H1 (cell line): ENCODE measurements around the gene YAF2. TPM values are rescaled to one million over a fixed set of nuclear protein-coding genes. Genes with fewer than 3 reads are reported as not detected.

Source experiments
- CTCF ChIA-PET: fragments of 300-600 bp; sonication (Branson Sonifier 250); formaldehyde crosslinking; loops from one replicate; lab custom pipeline; 2021; ENCODE audit not compliant: partially characterized antibody; lab: Charles Lee
- POLR2A ChIA-PET: fragments of 300-600 bp; sonication (Branson Sonifier 250); formaldehyde crosslinking; loops from one replicate; lab custom pipeline; 2021; ENCODE audit warnings: inconsistent platforms; ENCODE audit not compliant: partially characterized antibody; lab: Charles Lee
- DNase-seq, 2 experiments: peaks; one replicate each; pipeline versions ENCODE4 v3.0.0 to v3.0.0-alpha.2; 2010 to 2022; ENCODE audit warnings: low spot score in 2 of 2, low read depth in 1 of 2, mixed read lengths in 1 of 2
- FAIRE-seq: peaks from 2 replicates; lab custom pipeline; 2011; peaks lifted over from hg19 to GRCh38; lab: Jason Lieb, UNC
- H2AFZ ChIP-seq: 2 replicates; pipeline ENCODE4 v1.8.1; 2012; ENCODE audit warnings: low read length, inconsistent platforms
- H2AK5ac ChIP-seq: 2 replicates; pipeline ENCODE4 v1.6.1; 2013; ENCODE audit warnings: low read depth, low read length
- H2BK120ac ChIP-seq: replicated peaks from 2 replicates; pipeline ENCODE3; 2013; ENCODE audit warnings: low read depth, low read length, inconsistent platforms
- H2BK12ac ChIP-seq: 2 replicates; pipeline ENCODE4 v1.6.1; 2013; ENCODE audit warnings: low read depth, low read length
- H2BK15ac ChIP-seq: 2 replicates; pipeline ENCODE4 v1.6.1; 2013; ENCODE audit warnings: low read length
- H2BK20ac ChIP-seq: 2 replicates; pipeline ENCODE4 v1.6.1; 2013; ENCODE audit warnings: low read length
- H2BK5ac ChIP-seq: 2 replicates; pipeline ENCODE4 v1.6.1; 2013; ENCODE audit warnings: low read depth, low read length
- H3K14ac ChIP-seq: 2 replicates; pipeline ENCODE4 v1.6.1; 2013; ENCODE audit warnings: inconsistent platforms; ENCODE audit not compliant: insufficient read length
- H3K18ac ChIP-seq: 2 replicates; pipeline ENCODE4 v1.6.1; 2013; ENCODE audit warnings: low read length; ENCODE audit errors: extremely low read depth
- H3K23ac ChIP-seq: 2 replicates; pipeline ENCODE4 v1.6.1; 2013; ENCODE audit warnings: inconsistent platforms; ENCODE audit not compliant: insufficient read length
- H3K23me2 ChIP-seq: 2 replicates; pipeline ENCODE4 v1.6.1; 2013; ENCODE audit warnings: low read depth, low read length
- H3K27ac ChIP-seq: 2 replicates; pipeline ENCODE4 v1.6.1; 2011; ENCODE audit warnings: low read depth, low read length, inconsistent platforms
- H3K27me3 ChIP-seq, 4 experiments: replicated peaks in 1 of 4; 1 replicate in 1 of 4; 2 replicates in 3 of 4; pipeline versions ENCODE4 v1.6.1 to v1.8.1; 2011 to 2013; ENCODE audit warnings: low read length in 3 of 4, mild to moderate bottlenecking in 3 of 4, inconsistent platforms in 2 of 4, mixed read lengths in 2 of 4, moderate library complexity in 1 of 4; ENCODE audit not compliant: control insufficient read depth in 3 of 4, insufficient read depth in 3 of 4; ENCODE audit errors: extremely low read depth in 1 of 4
- H3K36me3 ChIP-seq, 4 experiments: 2 replicates each; pipeline versions ENCODE4 v1.6.1 to v1.8.1; 2011 to 2013; ENCODE audit warnings: mild to moderate bottlenecking in 4 of 4, low read length in 3 of 4, moderate library complexity in 2 of 4, control low read depth in 1 of 4, inconsistent platforms in 1 of 4; ENCODE audit not compliant: insufficient read depth in 4 of 4, control insufficient read depth in 2 of 4
- H3K4ac ChIP-seq: replicated peaks from 2 replicates; pipeline ENCODE3; 2013; ENCODE audit warnings: low read length, low read depth, mixed read lengths, inconsistent platforms; ENCODE audit not compliant: insufficient read length
- H3K4me1 ChIP-seq, 4 experiments: replicated peaks in 1 of 4; 1 replicate in 1 of 4; 2 replicates in 3 of 4; pipeline versions ENCODE4 v1.6.1 to v1.8.1; 2011 to 2013; ENCODE audit warnings: low read length in 3 of 4, inconsistent platforms in 2 of 4, mixed read lengths in 1 of 4; ENCODE audit not compliant: insufficient read depth in 4 of 4, control insufficient read depth in 3 of 4
- H3K4me2 ChIP-seq, 2 experiments: 2 replicates each; pipeline versions ENCODE4 v1.6.1 to v1.8.1; 2011 to 2013; ENCODE audit warnings: low read depth in 2 of 2, low read length in 2 of 2, control low read depth in 1 of 2, inconsistent platforms in 1 of 2, mild to moderate bottlenecking in 1 of 2; ENCODE audit not compliant: insufficient read depth in 1 of 2
- H3K4me3 ChIP-seq, 4 experiments: fragments of 200-600, 300-600 bp in 1 of 4; sonication (generic), shearing (Covaris generic), sonication (Bioruptor Twin) in 1 of 4; 2 replicates each; pipeline versions ENCODE4 v1.5.1 to v1.8.1; 2011 to 2016; ENCODE audit warnings: low read length in 4 of 4, low read depth in 3 of 4, control low read depth in 2 of 4, inconsistent platforms in 2 of 4, mild to moderate bottlenecking in 2 of 4, mixed read lengths in 1 of 4, moderate library complexity in 1 of 4; ENCODE audit not compliant: insufficient read depth in 2 of 4; ENCODE audit errors: extremely low read depth in 1 of 4
- H3K56ac ChIP-seq: replicated peaks from 2 replicates; pipeline ENCODE3; 2013; ENCODE audit warnings: low read depth, mild to moderate bottlenecking, mixed read lengths, low read length, inconsistent platforms; ENCODE audit not compliant: insufficient read length
- H3K79me1 ChIP-seq: 2 replicates; pipeline ENCODE4 v1.6.1; 2013; ENCODE audit warnings: low read depth, low read length, control low read depth
- H3K79me2 ChIP-seq, 2 experiments: 2 replicates each; pipeline versions ENCODE4 v1.6.1 to v1.8.1; 2012 to 2013; ENCODE audit warnings: low read length in 2 of 2, mild to moderate bottlenecking in 2 of 2, inconsistent platforms in 1 of 2; ENCODE audit not compliant: insufficient read depth in 2 of 2, control insufficient read depth in 1 of 2
- H3K9ac ChIP-seq, 4 experiments: replicated peaks in 1 of 4; 1 replicate in 1 of 4; 2 replicates in 3 of 4; pipeline versions ENCODE4 v1.6.1 to v1.8.1; 2011 to 2013; ENCODE audit warnings: low read depth in 3 of 4, low read length in 3 of 4, control low read depth in 2 of 4, mild to moderate bottlenecking in 2 of 4, moderate library complexity in 2 of 4, inconsistent platforms in 1 of 4; ENCODE audit errors: extremely low read depth in 1 of 4
- H3K9me3 ChIP-seq, 2 experiments: 2 replicates each; pipeline versions ENCODE4 v1.6.1 to v1.8.1; 2012 to 2013; ENCODE audit warnings: mild to moderate bottlenecking in 2 of 2, moderate library complexity in 2 of 2, control low read depth in 1 of 2, inconsistent platforms in 1 of 2, low read depth in 1 of 2, low read length in 1 of 2, mixed read lengths in 1 of 2; ENCODE audit not compliant: insufficient read depth in 2 of 2
- H4K20me1 ChIP-seq, 2 experiments: replicated peaks in 1 of 2; 2 replicates each; pipeline versions ENCODE3 to v1.8.1; 2011 to 2013; ENCODE audit warnings: inconsistent platforms in 2 of 2, low read length in 2 of 2, mild to moderate bottlenecking in 1 of 2; ENCODE audit not compliant: insufficient read depth in 2 of 2, control insufficient read depth in 1 of 2
- H4K5ac ChIP-seq: 2 replicates; pipeline ENCODE4 v1.6.1; 2013; ENCODE audit warnings: low read length, low read depth, mixed read lengths, inconsistent platforms; ENCODE audit not compliant: insufficient read length
- H4K8ac ChIP-seq: 2 replicates; pipeline ENCODE4 v1.8.0; 2013; ENCODE audit warnings: mild to moderate bottlenecking, moderate library complexity, low read length, inconsistent platforms; ENCODE audit not compliant: insufficient read depth; ENCODE audit errors: extremely low read depth
- H4K91ac ChIP-seq: replicated peaks from 2 replicates; pipeline ENCODE3; 2013; ENCODE audit warnings: low read length, mixed read lengths, inconsistent platforms; ENCODE audit not compliant: insufficient read length
- ASH2L ChIP-seq: fragments of 200-600, 300-600 bp; sonication (generic); IDR thresholded peaks from one replicate; pipeline ENCODE4 v1.7.1; 2017; ENCODE audit warnings: low read length
- CTBP2 ChIP-seq: IDR thresholded peaks from 2 replicates; pipeline ENCODE4 v1.7.0; 2011; ENCODE audit warnings: borderline replicate concordance, mild to moderate bottlenecking, moderate library complexity, mixed read lengths, low read length; ENCODE audit not compliant: insufficient read depth, insufficient read length
- CTCF ChIP-seq, 3 experiments: IDR thresholded peaks; 1 replicate in 2 of 3; 2 replicates in 1 of 3; pipeline versions ENCODE4 v1.5.1 to v1.6.1; 2011; ENCODE audit warnings: low read length in 3 of 3, mild to moderate bottlenecking in 3 of 3, inconsistent platforms in 2 of 3, low read depth in 1 of 3, moderate library complexity in 1 of 3; ENCODE audit not compliant: insufficient read depth in 1 of 3; ENCODE audit errors: control extremely low read depth in 1 of 3
- EGR1 ChIP-seq: IDR thresholded peaks from 2 replicates; pipeline ENCODE4 v1.6.1; 2011; ENCODE audit warnings: low read depth, low read length, borderline replicate concordance
- KDM1A ChIP-seq: fragments of 200-600, 300-600 bp; sonication (generic); IDR thresholded peaks from 2 replicates; pipeline ENCODE4 v1.7.1; 2016; ENCODE audit warnings: mild to moderate bottlenecking, low read length, borderline replicate concordance
- POLR2AphosphoS5 ChIP-seq: IDR thresholded peaks from 2 replicates; pipeline ENCODE4 v1.6.1; 2011; ENCODE audit warnings: low read depth, low read length
- RAD21 ChIP-seq, 2 experiments: IDR thresholded peaks in 1 of 2; conservative IDR thresholded peaks in 1 of 2; 2 replicates each; pipeline ENCODE4 v1.6.1; 2011; ENCODE audit warnings: low read depth in 2 of 2, low read length in 2 of 2, improper control_type of control experiment in 1 of 2, inconsistent platforms in 1 of 2, mild to moderate bottlenecking in 1 of 2, moderate library complexity in 1 of 2
- SP1 ChIP-seq: IDR thresholded peaks from 2 replicates; pipeline ENCODE4 v1.6.1; 2011; ENCODE audit warnings: low read depth, low read length
- SUZ12 ChIP-seq: fragments of 200-600 bp; sonication (generic); IDR thresholded peaks from 2 replicates; pipeline ENCODE4 v1.6.1; 2012; ENCODE audit warnings: mild to moderate bottlenecking, inconsistent platforms, low read length, moderate library complexity, mixed read lengths
- WGBS, 2 experiments: shearing (Covaris generic) in 1 of 2; methylation state at CpG; one replicate each; pipeline versions ENCODE4 v1.1.6 to v1.1.7; 2013 to 2015; ENCODE audit warnings: low lambda C conversion rate in 2 of 2, mixed read lengths in 2 of 2, inconsistent platforms in 1 of 2, low coverage in 1 of 2, missing lambda C conversion rate in 1 of 2; ENCODE audit not compliant: insufficient replicate concordance in 2 of 2, insufficient coverage in 1 of 2, insufficient read length in 1 of 2; ENCODE audit errors: extremely low coverage in 1 of 2, missing lambda C conversion rate in 1 of 2; 5-methylcytosine and 5-hydroxymethylcytosine counted together
- polyA plus RNA-seq, 7 experiments: library from polyadenylated mRNA; depleted of rRNA in 3 of 7; stranded (reverse) in 5 of 7; unstranded in 2 of 7; fragments of >200 nt in 5 of 7; fragments of 200-250 nt in 2 of 7; gene quantifications; 1 replicate in 5 of 7; 2 replicates in 1 of 7; 4 replicates in 1 of 7; pipeline versions ENCODE4 v1.2.1 to v1.2.3, GENCODE V29; 2011 to 2013; ENCODE audit warnings: missing spikeins in 2 of 7, mixed read lengths in 2 of 7
- total RNA-seq: library from RNA; stranded (reverse); fragmentation: NEBNext Ultra II Directional; extraction: Animal tissue kit (Norgen Biotek cat#: 25700); gene quantifications from 2 replicates; pipeline ENCODE4 v1.2.1, GENCODE V29; 2021

Gene YAF2
- total and polyA plus RNA-seq, 2 of the 8 experiments (the other 6 are each of a cell fraction or from before 2014, with no cell fraction given): 0.50 to 2.2 TPM

- DNase-seq (no peak), FAIRE-seq (no peak)
- Histone ChIP-seq H4K5ac (no peak overlapping the region), H3K9me3 (no peaks in the 10 kb centered on the region), H3K4me1 (no peaks in the 10 kb centered on the region), H3K14ac (no peak overlapping the region), H2BK20ac (no peak overlapping the region), H2BK120ac (no peak overlapping the region), H3K23ac (no peak overlapping the region), H3K18ac (no peak overlapping the region), H3K36me3 (no peaks in the 10 kb centered on the region), H2BK5ac (no peak overlapping the region), H4K20me1 (no peaks in the 10 kb centered on the region), H3K4ac (no peak overlapping the region), H3K9ac (no peak overlapping the region), H2BK12ac (no peak overlapping the region), H3K56ac (no peak overlapping the region), H4K91ac (no peak overlapping the region), H2AFZ (no peak overlapping the region), H4K8ac (no peak overlapping the region), H3K27ac (no peak overlapping the region), H3K23me2 (peaks cover 2% of the 10 kb centered on the region; the same call in 1 of the 2 replicates), H3K4me2 (no peak overlapping the region), H3K79me1 (no peaks in the 10 kb centered on the region), H3K79me2 (no peaks in the 10 kb centered on the region), H2AK5ac (no peak overlapping the region), H2BK15ac (no peak overlapping the region), H3K4me3 (no peak overlapping the region), H3K27me3 (no peaks in the 10 kb centered on the region)
- ChIA-PET CTCF (no interaction called here), POLR2A (no interaction called here)
- WGBS, 2 experiments: 90% methylated on average over 4 of the region's 4 CpGs; no CpG with 5 or more reads in 1 of the 2 experiments
- TF ChIP-seq CTCF (IDR thresholded peaks at IDR 0.05; ENCODE audit: control extremely low read depth in 1 of 3, insufficient read depth in 1 of 3, low read depth in 1 of 3, low read length in 3 of 3) (no peak), EGR1 (no peak), POLR2AphosphoS5 (no peak), KDM1A (no peak), SUZ12 (no peak), SP1 (no peak), ASH2L (no peak), RAD21 (IDR thresholded peaks at IDR 0.05 in 1 of 2, conservative IDR thresholded peaks at IDR 0.05 in 1 of 2; ENCODE audit: low read depth in 2 of 2, low read length in 2 of 2) (no peak), CTBP2 (no peak)
Observed at GRCh38 chr12:42172441-42173210, 65.4 kb downstream of the YAF2 start.
